Mesenchymal stem cell (in vitro differentiated cells and primary cell): Measurements from ENCODE around the gene TMEM115.

Experiments
- DNase-seq: peaks from one replicate; pipeline ENCODE4 v3.0.0-alpha.2; 2013
- H2AFZ ChIP-seq: one replicate; pipeline ENCODE4 v1.6.1; 2013; ENCODE audit warnings: low read depth, mild to moderate bottlenecking, control low read depth, inconsistent platforms, low read length, moderate library complexity
- H2AK5ac ChIP-seq: 2 replicates; pipeline ENCODE4 v1.6.1; 2013; ENCODE audit warnings: low read length, moderate library complexity, mild to moderate bottlenecking, inconsistent platforms; ENCODE audit not compliant: severe bottlenecking
- H2BK120ac ChIP-seq: one replicate; pipeline ENCODE4 v1.6.1; 2013; ENCODE audit warnings: low read depth, mild to moderate bottlenecking, inconsistent platforms, low read length, moderate library complexity
- H2BK12ac ChIP-seq, 2 experiments: one replicate each; pipeline ENCODE4 v1.6.1; 2013; ENCODE audit warnings: inconsistent platforms in 2 of 2, low read length in 2 of 2, mild to moderate bottlenecking in 2 of 2, moderate library complexity in 2 of 2, control low read depth in 1 of 2
- H2BK15ac ChIP-seq: one replicate; pipeline ENCODE4 v1.6.1; 2013; ENCODE audit warnings: mild to moderate bottlenecking, low read depth, inconsistent platforms; ENCODE audit not compliant: poor library complexity, severe bottlenecking
- H2BK5ac ChIP-seq: 2 replicates; pipeline ENCODE4 v1.6.1; 2013; ENCODE audit warnings: low read depth, mild to moderate bottlenecking, low read length, control low read depth, inconsistent platforms; ENCODE audit not compliant: poor library complexity, severe bottlenecking
- H3K14ac ChIP-seq, 2 experiments: one replicate each; pipeline ENCODE4 v1.6.1; 2013; ENCODE audit warnings: inconsistent platforms in 2 of 2, low read length in 2 of 2, control low read depth in 1 of 2, mild to moderate bottlenecking in 1 of 2, moderate library complexity in 1 of 2
- H3K18ac ChIP-seq, 2 experiments: one replicate each; pipeline ENCODE4 v1.6.1; 2013; ENCODE audit warnings: inconsistent platforms in 2 of 2, low read length in 2 of 2, control low read depth in 1 of 2, low read depth in 1 of 2, mild to moderate bottlenecking in 1 of 2
- H3K23ac ChIP-seq, 2 experiments: one replicate each; pipeline ENCODE4 v1.6.1; 2013; ENCODE audit warnings: inconsistent platforms in 2 of 2, low read length in 2 of 2, mild to moderate bottlenecking in 2 of 2, moderate library complexity in 2 of 2, control low read depth in 1 of 2
- H3K27ac ChIP-seq: 2 replicates; pipeline ENCODE4 v1.5.1; 2013; ENCODE audit warnings: mild to moderate bottlenecking, moderate library complexity, low read length, control low read depth, inconsistent platforms; ENCODE audit not compliant: poor library complexity, severe bottlenecking
- H3K27me3 ChIP-seq, 2 experiments: 2 replicates each; pipeline versions ENCODE4 v1.6.1 to v1.7.0; 2013; ENCODE audit warnings: low read length in 2 of 2, mild to moderate bottlenecking in 2 of 2, moderate library complexity in 2 of 2, control low read depth in 1 of 2, inconsistent platforms in 1 of 2; ENCODE audit not compliant: control insufficient read depth in 1 of 2, insufficient read depth in 1 of 2
- H3K36me3 ChIP-seq, 2 experiments: 2 replicates each; pipeline versions ENCODE4 v1.6.1 to v1.7.0; 2013; ENCODE audit warnings: low read length in 2 of 2, control low read depth in 1 of 2, inconsistent platforms in 1 of 2, low read depth in 1 of 2, mild to moderate bottlenecking in 1 of 2; ENCODE audit not compliant: insufficient read depth in 2 of 2, control insufficient read depth in 1 of 2
- H3K4ac ChIP-seq, 2 experiments: one replicate each; pipeline ENCODE4 v1.6.1; 2013; ENCODE audit warnings: inconsistent platforms in 2 of 2, low read length in 2 of 2, mild to moderate bottlenecking in 2 of 2, moderate library complexity in 2 of 2, control low read depth in 1 of 2, low read depth in 1 of 2
- H3K4me1 ChIP-seq: 2 replicates; pipeline ENCODE4 v1.6.1; 2013; ENCODE audit warnings: low read depth, low read length, control low read depth; ENCODE audit not compliant: control insufficient read depth, insufficient read depth
- H3K4me2 ChIP-seq: 2 replicates; pipeline ENCODE4 v1.6.1; 2013; ENCODE audit warnings: low read length, mild to moderate bottlenecking, inconsistent platforms; ENCODE audit not compliant: poor library complexity, severe bottlenecking
- H3K4me3 ChIP-seq, 2 experiments: 2 replicates each; pipeline versions ENCODE4 v1.5.1 to v1.7.0; 2013; ENCODE audit warnings: low read length in 2 of 2, mild to moderate bottlenecking in 2 of 2, control low read depth in 1 of 2, low read depth in 1 of 2; ENCODE audit not compliant: insufficient read depth in 1 of 2
- H3K79me1 ChIP-seq: replicated peaks from 2 replicates; pipeline ENCODE4 v1.6.1; 2013; ENCODE audit warnings: mild to moderate bottlenecking, control low read depth, low read length, inconsistent platforms; ENCODE audit not compliant: poor library complexity, severe bottlenecking
- H3K9ac ChIP-seq: 2 replicates; pipeline ENCODE4 v1.7.0; 2013; ENCODE audit warnings: mild to moderate bottlenecking, low read length, moderate library complexity
- H3K9me3 ChIP-seq: 2 replicates; pipeline ENCODE4 v1.7.0; 2013; ENCODE audit warnings: mild to moderate bottlenecking, low read length; ENCODE audit not compliant: control insufficient read depth
- H4K8ac ChIP-seq: one replicate; pipeline ENCODE4 v1.6.1; 2013; ENCODE audit warnings: inconsistent platforms, mild to moderate bottlenecking, low read length, moderate library complexity
- H4K91ac ChIP-seq: one replicate; pipeline ENCODE4 v1.6.1; 2013; ENCODE audit warnings: mild to moderate bottlenecking, low read length, inconsistent platforms
- WGBS: methylation state at CpG from one replicate; pipeline ENCODE4 v1.1.7; 2013; ENCODE audit warnings: mixed read lengths; 5-methylcytosine and 5-hydroxymethylcytosine counted together

Gene TMEM115

GRCh38 chr3:50338965-50339364 is 20.4 kb downstream of the TMEM115 start:
- no peak overlapping the region for H2AFZ ChIP-seq
- no peaks in the 10 kb centered on the region for H3K36me3 ChIP-seq
- H3K9ac ChIP-seq, result peak overlapping the region; percentile 97
- H3K14ac ChIP-seq, result no peak overlapping the region
- H2BK15ac ChIP-seq, result peak overlapping the region; percentile 92
- no peak overlapping the region for H3K23ac ChIP-seq
- no peak overlapping the region for H3K27ac ChIP-seq
- H3K4ac ChIP-seq, result no peak overlapping the region
- H3K27me3 ChIP-seq, result no peaks in the 10 kb centered on the region
- no peak overlapping the region for H2BK120ac ChIP-seq
- H3K79me1 ChIP-seq, result peaks cover 6% of the 10 kb centered on the region
- no peak overlapping the region for H4K8ac ChIP-seq
- H3K4me1 ChIP-seq, result peaks cover 30% of the 10 kb centered on the region
- no peak overlapping the region for H3K18ac ChIP-seq
- H3K9me3 ChIP-seq, result no peaks in the 10 kb centered on the region
- H3K4me3 ChIP-seq, result peak overlapping the region in 1 of 2 experiments; percentile 93
- no peak overlapping the region for H3K4me2 ChIP-seq
- DNase-seq, result no peak
- H4K91ac ChIP-seq, result no peak overlapping the region
- no peak overlapping the region for H2BK5ac ChIP-seq
- WGBS, result 94% methylated on average over 5 of the region's 5 CpGs
- peak overlapping the region; percentile 15 for H2AK5ac ChIP-seq
- H2BK12ac ChIP-seq, result no peak overlapping the region

GRCh38 chr3:50337175-50337861 is 22.0 kb downstream of the TMEM115 start:
- Histone ChIP-seq H3K4me1 (peaks cover 37% of the 10 kb centered on the region), H3K27me3 (no peaks in the 10 kb centered on the region), H2BK15ac (peak overlapping the region; percentile 89), H2AK5ac (no peak overlapping the region), H2BK120ac (no peak overlapping the region), H3K36me3 (peaks cover under 1 to 7% of the 10 kb centered on the region in 2 experiments), H3K27ac (peak overlapping the region; percentile 91), H3K18ac (peak overlapping the region; percentile 88 to 97), H3K79me1 (peaks cover 7% of the 10 kb centered on the region), H2BK12ac (peak overlapping the region in 1 of 2 experiments; percentile 42), H2AFZ (peak overlapping the region; percentile 74), H4K8ac (peak overlapping the region; percentile 100), H3K14ac (peak overlapping the region in 1 of 2 experiments; percentile 68), H4K91ac (peak overlapping the region; percentile 98), H3K4me3 (peak overlapping the region; percentile 86 to 93), H3K4ac (peak overlapping the region; percentile 96 to 99), H3K23ac (peak overlapping the region in 1 of 2 experiments; percentile 90), H3K9me3 (no peaks in the 10 kb centered on the region), H2BK5ac (peak overlapping the region; percentile 71), H3K9ac (peak overlapping the region; percentile 97), H3K4me2 (peak overlapping the region; percentile 86)
- peak; percentile 99 for DNase-seq
- WGBS, result under 1% methylated on average over 75 of the region's 79 CpGs

- Histone ChIP-seq H2BK12ac (peak overlapping the region in 1 of 2 experiments; percentile 18), H3K4me2 (peak overlapping the region; percentile 86), H3K4ac (peak overlapping the region; percentile 59 to 80), H2BK5ac (peak overlapping the region; percentile 34), H3K27me3 (no peaks in the 10 kb centered on the region), H3K14ac (peak overlapping the region in 1 of 2 experiments; percentile 68), H2AK5ac (no peak overlapping the region), H4K8ac (peak overlapping the region; percentile 86), H3K79me1 (peaks cover 11% of the 10 kb centered on the region), H3K4me3 (peak overlapping the region; percentile 86 to 93), H3K27ac (peak overlapping the region; percentile 91), H2AFZ (peak overlapping the region; percentile 74), H3K4me1 (peaks cover 37% of the 10 kb centered on the region), H3K9me3 (no peaks in the 10 kb centered on the region), H3K36me3 (peaks cover 8 to 14% of the 10 kb centered on the region in 2 experiments), H3K9ac (peak overlapping the region; percentile 97), H2BK120ac (no peak overlapping the region), H4K91ac (peak overlapping the region; percentile 88), H2BK15ac (peak overlapping the region; percentile 60), H3K23ac (peak overlapping the region in 1 of 2 experiments; percentile 90), H3K18ac (peak overlapping the region; percentile 77 to 97)
- under 1% methylated on average over 27 of the region's 31 CpGs for WGBS
- no peak for DNase-seq
Observed at GRCh38 chr3:50336452-50337174, 22.7 kb downstream of the TMEM115 start.
